Thyroid gland (tissue), 4 donors: ENCODE data around the gene ATP7B.
A peak's percentile ranks its signal among the peaks of the same experiment; 100 is the strongest.

Source experiments
- POLR2A ChIP-seq, 2 donors: fragments of 450-650 bp; IDR thresholded peaks; one replicate each; pipeline ENCODE4 v1.6.1; 2017; ENCODE audit warnings: antibody characterized with exemption in 2 of 2, mild to moderate bottlenecking in 2 of 2, moderate library complexity in 1 of 2
- TF ChIP-seq, protein P1 (sequence below), 6 experiments: fragments of 200-600 bp in 3 of 6; fragments of 450-650 bp in 3 of 6; sonication (generic) in 3 of 6; IDR thresholded peaks; one replicate each; pipeline ENCODE4 v1.5.1; 2016 to 2019; ENCODE audit warnings: antibody characterized with exemption in 6 of 6, mild to moderate bottlenecking in 2 of 6, inconsistent platforms in 1 of 6, moderate library complexity in 1 of 6

DNA sequence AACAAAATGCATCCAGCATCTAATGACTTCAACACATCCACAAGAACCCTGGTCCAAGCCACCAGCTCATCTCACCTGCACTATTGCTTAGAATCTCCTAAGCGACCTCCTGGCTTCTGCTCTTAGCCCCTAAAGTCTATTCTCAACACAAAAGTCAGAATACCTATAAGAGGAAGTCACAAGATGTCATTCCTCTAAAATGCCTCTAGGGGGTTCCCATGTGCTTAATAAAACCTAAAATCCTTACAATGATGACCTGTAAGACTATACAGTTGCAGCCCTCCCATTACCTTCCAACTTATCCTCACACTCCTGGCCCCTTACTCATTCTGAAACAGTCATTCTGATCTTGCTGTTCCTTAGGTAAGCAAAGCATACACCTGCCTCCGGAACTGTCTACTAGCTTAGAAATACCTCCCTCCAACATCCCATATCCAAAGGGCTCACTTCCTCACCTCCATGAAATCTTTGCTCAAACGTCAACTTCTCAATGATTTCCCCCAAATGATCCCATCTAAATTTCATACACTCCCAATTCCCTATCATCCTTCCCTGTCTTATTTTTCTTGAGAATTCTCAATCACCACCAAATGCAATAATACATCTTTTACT lies 10.0 kb downstream of the ATP7B start:
- TF ChIP-seq, protein P1, sequence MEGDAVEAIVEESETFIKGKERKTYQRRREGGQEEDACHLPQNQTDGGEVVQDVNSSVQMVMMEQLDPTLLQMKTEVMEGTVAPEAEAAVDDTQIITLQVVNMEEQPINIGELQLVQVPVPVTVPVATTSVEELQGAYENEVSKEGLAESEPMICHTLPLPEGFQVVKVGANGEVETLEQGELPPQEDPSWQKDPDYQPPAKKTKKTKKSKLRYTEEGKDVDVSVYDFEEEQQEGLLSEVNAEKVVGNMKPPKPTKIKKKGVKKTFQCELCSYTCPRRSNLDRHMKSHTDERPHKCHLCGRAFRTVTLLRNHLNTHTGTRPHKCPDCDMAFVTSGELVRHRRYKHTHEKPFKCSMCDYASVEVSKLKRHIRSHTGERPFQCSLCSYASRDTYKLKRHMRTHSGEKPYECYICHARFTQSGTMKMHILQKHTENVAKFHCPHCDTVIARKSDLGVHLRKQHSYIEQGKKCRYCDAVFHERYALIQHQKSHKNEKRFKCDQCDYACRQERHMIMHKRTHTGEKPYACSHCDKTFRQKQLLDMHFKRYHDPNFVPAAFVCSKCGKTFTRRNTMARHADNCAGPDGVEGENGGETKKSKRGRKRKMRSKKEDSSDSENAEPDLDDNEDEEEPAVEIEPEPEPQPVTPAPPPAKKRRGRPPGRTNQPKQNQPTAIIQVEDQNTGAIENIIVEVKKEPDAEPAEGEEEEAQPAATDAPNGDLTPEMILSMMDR (IDR thresholded peaks at IDR 0.05) = peak; percentile 26 to 74 (median 54)
- no peak for TF ChIP-seq POLR2A (IDR thresholded peaks at IDR 0.05)
